IMR-90 (cell line): Measurements from ENCODE around the gene ARNT2.

Experiments
- BHLHE40 ChIP-seq: fragments of 150-350 bp; IDR thresholded peaks from 2 replicates; pipeline ENCODE4 v1.6.1; 2016; ENCODE audit warnings: mild to moderate bottlenecking, low read depth, low read length
- CEBPB ChIP-seq: IDR thresholded peaks from 2 replicates; pipeline ENCODE4 v1.6.1; 2012; ENCODE audit warnings: low read depth, low read length, improper control_type of control experiment
- FOS ChIP-seq: fragments of 150-350 bp; IDR thresholded peaks from 2 replicates; pipeline ENCODE4 v1.6.1; 2016; ENCODE audit warnings: low read depth, low read length
- MAFK ChIP-seq: IDR thresholded peaks from 2 replicates; pipeline ENCODE4 v1.6.1; 2012; ENCODE audit warnings: low read depth, low read length, improper control_type of control experiment
- MAZ ChIP-seq: IDR thresholded peaks from 2 replicates; pipeline ENCODE4 v1.6.1; 2012; ENCODE audit warnings: low read depth, mild to moderate bottlenecking, low read length, improper control_type of control experiment, moderate library complexity, borderline replicate concordance
- RAD21 ChIP-seq: IDR thresholded peaks from 2 replicates; pipeline ENCODE4 v1.6.1; 2012; ENCODE audit warnings: low read length, improper control_type of control experiment
- SMC3 ChIP-seq: fragments of 150-350 bp; IDR thresholded peaks from 2 replicates; pipeline ENCODE4 v1.6.1; 2016; ENCODE audit warnings: low read depth, mild to moderate bottlenecking, antibody characterized with exemption, low read length, moderate library complexity
- TF ChIP-seq, protein P1 (sequence below): conservative IDR thresholded peaks from 2 replicates; pipeline ENCODE4 v1.5.1; 2012; ENCODE audit warnings: mild to moderate bottlenecking, low read depth, low read length, improper control_type of control experiment

DNA sequence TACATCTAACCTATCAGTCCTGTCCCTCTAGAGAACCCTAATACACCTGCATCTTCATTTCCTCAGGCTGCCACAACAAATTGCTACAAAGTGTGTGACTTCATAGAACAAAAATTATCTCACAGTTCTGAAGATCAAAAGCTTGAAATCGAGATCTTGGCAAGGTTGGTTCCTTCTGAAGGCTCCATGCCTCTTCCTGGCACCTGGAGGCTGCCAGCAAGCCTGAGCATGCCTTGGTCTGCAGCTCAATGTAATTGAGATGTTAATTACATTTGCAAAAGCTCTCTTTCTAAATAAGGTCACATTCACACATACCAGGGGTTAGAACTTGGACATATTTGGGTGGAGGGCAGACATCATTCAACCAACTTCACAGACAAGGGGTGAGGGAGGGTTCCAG, 204.5 kb downstream of the ARNT2 start:
- TF ChIP-seq, protein P1, sequence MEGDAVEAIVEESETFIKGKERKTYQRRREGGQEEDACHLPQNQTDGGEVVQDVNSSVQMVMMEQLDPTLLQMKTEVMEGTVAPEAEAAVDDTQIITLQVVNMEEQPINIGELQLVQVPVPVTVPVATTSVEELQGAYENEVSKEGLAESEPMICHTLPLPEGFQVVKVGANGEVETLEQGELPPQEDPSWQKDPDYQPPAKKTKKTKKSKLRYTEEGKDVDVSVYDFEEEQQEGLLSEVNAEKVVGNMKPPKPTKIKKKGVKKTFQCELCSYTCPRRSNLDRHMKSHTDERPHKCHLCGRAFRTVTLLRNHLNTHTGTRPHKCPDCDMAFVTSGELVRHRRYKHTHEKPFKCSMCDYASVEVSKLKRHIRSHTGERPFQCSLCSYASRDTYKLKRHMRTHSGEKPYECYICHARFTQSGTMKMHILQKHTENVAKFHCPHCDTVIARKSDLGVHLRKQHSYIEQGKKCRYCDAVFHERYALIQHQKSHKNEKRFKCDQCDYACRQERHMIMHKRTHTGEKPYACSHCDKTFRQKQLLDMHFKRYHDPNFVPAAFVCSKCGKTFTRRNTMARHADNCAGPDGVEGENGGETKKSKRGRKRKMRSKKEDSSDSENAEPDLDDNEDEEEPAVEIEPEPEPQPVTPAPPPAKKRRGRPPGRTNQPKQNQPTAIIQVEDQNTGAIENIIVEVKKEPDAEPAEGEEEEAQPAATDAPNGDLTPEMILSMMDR = no peak
- no peak for TF ChIP-seq MAZ
- no peak for TF ChIP-seq BHLHE40
- no peak for TF ChIP-seq MAFK
- no peak for TF ChIP-seq RAD21
- TF ChIP-seq FOS = no peak
- TF ChIP-seq SMC3 = no peak
- no peak for TF ChIP-seq CEBPB
